Measurements from ENCODE around the gene ZNF385A.

DNA sequence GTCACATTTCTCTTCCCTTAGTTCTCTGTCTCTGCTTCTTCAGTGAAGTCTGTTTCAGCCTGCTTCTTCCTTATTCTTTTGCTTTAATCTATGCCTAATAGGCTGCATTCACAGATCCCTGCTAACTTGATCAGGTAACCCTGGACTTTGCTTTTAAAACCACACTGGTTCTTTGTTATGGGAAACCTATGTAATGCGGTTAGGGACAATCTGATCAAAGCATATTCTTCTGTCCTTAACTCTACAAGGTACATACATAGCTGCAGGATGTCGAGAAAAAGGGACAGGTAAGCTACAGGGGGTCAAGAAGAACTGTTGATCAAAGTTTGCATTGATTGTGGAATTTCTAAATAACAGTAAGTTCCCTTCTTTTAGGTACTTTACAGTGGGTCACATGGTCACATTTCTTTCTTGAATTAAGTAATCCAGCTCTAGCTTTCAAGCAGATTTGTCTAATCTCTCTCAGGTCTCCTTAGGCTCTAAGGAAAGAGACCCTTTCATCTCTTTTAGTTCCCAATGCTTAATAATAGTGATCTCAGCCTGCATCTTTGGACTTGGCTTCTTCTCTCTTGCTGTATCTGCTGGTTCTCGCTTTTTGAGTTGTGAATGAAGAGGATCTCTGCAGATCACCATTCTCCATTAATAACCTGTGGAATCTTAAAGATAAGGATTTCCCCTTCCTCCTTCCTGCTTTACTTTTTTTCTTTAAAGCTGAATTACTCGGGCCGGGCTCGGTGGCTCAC lies 55.8 kb downstream of the ZNF385A start:
- no peak for TF ChIP-seq CTBP1 (IDR thresholded peaks at IDR 0.05; ENCODE audit: borderline replicate concordance)
- TF ChIP-seq SP1 (IDR thresholded peaks at IDR 0.05) = no peak
- TF ChIP-seq FOXK2 (IDR thresholded peaks at IDR 0.05) = no peak

All from HEK293T (cell line).